Measurements from ENCODE around the gene NFIB. TPM values are rescaled to one million over a fixed set of nuclear protein-coding genes. Genes with fewer than 3 reads are reported as not detected.

Gene NFIB
- total and polyA plus RNA-seq, 8 donors, result 6.7 to 624 (median 71.4) TPM

DNA sequence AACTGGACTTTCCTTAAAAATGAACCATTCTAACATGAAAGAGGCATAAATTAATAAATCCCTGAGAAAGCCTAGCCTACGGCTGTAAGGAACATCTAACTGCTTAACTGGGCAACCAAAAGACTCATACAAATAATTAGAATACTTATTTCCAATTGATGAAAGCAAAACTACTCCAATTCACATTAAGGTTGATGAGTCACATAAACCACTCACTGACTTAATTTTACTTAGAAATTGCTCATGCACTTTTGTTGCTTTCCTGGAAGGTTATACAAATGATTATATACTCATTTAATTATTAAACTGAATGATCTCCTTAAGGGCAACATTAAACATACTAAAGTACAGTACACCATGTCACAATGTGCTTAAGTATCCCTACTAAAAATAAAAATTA, 101.9 kb downstream of the NFIB start:
- DNase-seq, result no peak

GRCh38 chr9:14211564-14211963, 102.4 kb downstream of the NFIB start:
- H3K4me3 ChIP-seq, result no peak overlapping the region
- H3K4me1 ChIP-seq, result peaks cover 8 to 90% (median 44%) of the 10 kb centered on the region in 4 donors
- no peaks in the 10 kb centered on the region for H3K36me3 ChIP-seq
- 51 to 72% (median 63%) methylated on average over 6 of the region's 6 CpGs for WGBS, 5 donors
- peak overlapping the region in 4 of 5 donors; percentile 29 to 86 (median 74) for H3K27ac ChIP-seq
- H3K9me3 ChIP-seq, result no peaks in the 10 kb centered on the region
- TF ChIP-seq POLR2AphosphoS5 (IDR thresholded peaks at IDR 0.05), result no peak
- no peak for TF ChIP-seq POLR2A (IDR thresholded peaks at IDR 0.05)
- no peak for TF ChIP-seq CTCF (IDR thresholded peaks at IDR 0.05)
- no peak for TF ChIP-seq EP300 (IDR thresholded peaks at IDR 0.05)
- DNase-seq, result no peak
- intact Hi-C loops (cut with DNase I; ENCODE audit: low total_unique reads), result no loop called here
- no peaks in the 10 kb centered on the region for H3K27me3 ChIP-seq

More for the DNA sequence above, 101.9 kb downstream of the NFIB start:
- WGBS, 5 donors, result 48 to 80% (median 58%) methylated on average over 1 of the region's 1 CpG
- TF ChIP-seq CTCF (IDR thresholded peaks at IDR 0.05) (no peak), EP300 (IDR thresholded peaks at IDR 0.05) (no peak), POLR2AphosphoS5 (IDR thresholded peaks at IDR 0.05) (no peak), POLR2A (IDR thresholded peaks at IDR 0.05) (no peak)
- Histone ChIP-seq H3K4me3 (no peak overlapping the region), H3K4me1 (peaks cover 9 to 90% (median 42%) of the 10 kb centered on the region in 4 donors), H3K9me3 (no peaks in the 10 kb centered on the region), H3K27ac (peak overlapping the region in 3 of 5 donors; percentile 29 to 86 (median 80)), H3K27me3 (no peaks in the 10 kb centered on the region), H3K36me3 (no peaks in the 10 kb centered on the region)
- intact Hi-C loops (cut with DNase I; ENCODE audit: low total_unique reads), result no loop called here

GRCh38 chr9:14210428-14210827, 103.5 kb downstream of the NFIB start:
- intact Hi-C loops (cut with DNase I; ENCODE audit: low total_unique reads), result no loop called here
- peaks cover 8 to 86% (median 45%) of the 10 kb centered on the region in 4 donors for H3K4me1 ChIP-seq
- no peaks in the 10 kb centered on the region for H3K9me3 ChIP-seq
- no peak overlapping the region for H3K27ac ChIP-seq
- WGBS, 5 donors, result 51 to 69% (median 65%) methylated on average over 3 of the region's 3 CpGs
- TF ChIP-seq CTCF (IDR thresholded peaks at IDR 0.05) (no peak), POLR2A (IDR thresholded peaks at IDR 0.05) (no peak), POLR2AphosphoS5 (IDR thresholded peaks at IDR 0.05) (no peak), EP300 (IDR thresholded peaks at IDR 0.05) (no peak)
- no peaks in the 10 kb centered on the region for H3K36me3 ChIP-seq
- H3K4me3 ChIP-seq, result no peak overlapping the region
- H3K27me3 ChIP-seq, result no peaks in the 10 kb centered on the region
- DNase-seq, result no peak

DNA sequence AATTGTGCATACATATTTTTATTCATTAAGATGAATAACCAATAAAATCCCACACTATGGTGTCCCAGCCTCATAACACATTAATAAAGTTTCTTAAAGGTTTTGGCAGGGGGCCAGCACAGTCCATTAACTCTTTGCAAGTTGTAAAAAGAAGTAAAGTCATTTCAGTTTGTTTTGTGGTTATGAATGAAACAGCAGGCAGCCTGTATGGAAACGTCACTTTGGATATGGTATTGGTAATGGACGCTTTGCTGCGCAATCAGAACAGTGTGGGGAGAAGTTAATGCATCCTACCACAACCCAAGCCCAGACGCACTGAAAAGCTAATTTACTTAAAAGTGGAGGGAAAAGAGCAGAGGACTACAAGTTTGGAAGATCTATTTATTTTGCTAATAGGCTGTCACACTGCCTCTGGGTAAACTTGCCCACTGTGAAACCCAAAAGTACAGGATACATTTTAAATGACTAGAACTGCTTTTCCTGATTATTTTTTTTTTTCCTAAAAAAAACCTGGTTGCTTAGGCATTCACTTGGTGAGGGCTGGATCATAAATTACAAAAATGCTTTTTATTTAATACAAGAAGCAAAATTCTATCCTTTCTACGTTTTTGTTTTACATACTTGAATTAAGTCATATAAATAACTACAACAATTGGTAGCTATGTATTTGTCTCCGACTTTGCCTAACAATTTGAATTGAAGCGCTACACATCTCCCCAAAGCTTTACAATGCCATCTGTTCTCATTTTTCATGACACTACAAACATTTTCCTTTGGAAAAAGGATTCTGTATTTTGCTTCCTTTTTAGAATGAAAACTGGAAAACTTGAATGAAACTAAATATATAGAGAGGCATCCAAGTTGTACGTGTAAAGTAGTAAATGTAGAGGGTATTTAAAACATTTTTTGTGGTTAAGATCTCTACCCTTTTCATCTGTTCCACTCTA, 104.3 kb downstream of the NFIB start:
- peak in 1 of 2 donors; percentile 38 for DNase-seq
- Histone ChIP-seq H3K4me3 (no peak overlapping the region), H3K9me3 (no peaks in the 10 kb centered on the region), H3K4me1 (peaks cover 8 to 83% (median 45%) of the 10 kb centered on the region in 4 donors), H3K27ac (no peak overlapping the region), H3K36me3 (no peaks in the 10 kb centered on the region), H3K27me3 (no peaks in the 10 kb centered on the region)
- TF ChIP-seq EP300 (IDR thresholded peaks at IDR 0.05), result no peak
- no peak for TF ChIP-seq POLR2A (IDR thresholded peaks at IDR 0.05)
- no peak for TF ChIP-seq POLR2AphosphoS5 (IDR thresholded peaks at IDR 0.05)
- no peak for TF ChIP-seq CTCF (IDR thresholded peaks at IDR 0.05)
- intact Hi-C loops (cut with DNase I; ENCODE audit: low total_unique reads), result no loop called here
- WGBS, 5 donors, result 74 to 80% (median 77%) methylated on average over 8 of the region's 8 CpGs

Data from stomach (tissue), 9 donors.